Caco-2 (cell line): Measurements from ENCODE around the gene POLD1. TPM values are rescaled to one million over a fixed set of nuclear protein-coding genes. Genes with fewer than 3 reads are reported as not detected.

Source experiments
- BruUV-seq: library from RNA; stranded (reverse); fragments of 400-500 nt; replicated peaks from 2 replicates; lab custom pipeline; 2021; lab: Mats Ljungman, UMichigan
- CTCF ChIA-PET: fragments of 300-600 bp; sonication (Branson Sonifier 250); formaldehyde crosslinking; loops from one replicate; lab custom pipeline; 2022; ENCODE audit warnings: antibody characterized with exemption; lab: Charles Lee
- POLR2A ChIA-PET: fragments of 300-600 bp; sonication (Branson Sonifier 250); formaldehyde crosslinking; loops from one replicate; lab custom pipeline; 2022; ENCODE audit warnings: antibody characterized with exemption; lab: Charles Lee
- DNase-seq, 2 experiments: peaks; one replicate each; pipeline versions ENCODE4 v3.0.0 to v3.0.0-alpha.2; 2020 to 2022
- H3K27me3 ChIP-seq: replicated peaks from 2 replicates; pipeline ENCODE4 v1.6.0; 2011; ENCODE audit warnings: low read length; ENCODE audit not compliant: control insufficient read depth, insufficient read depth
- H3K36me3 ChIP-seq: 2 replicates; pipeline ENCODE4 v1.5.1; 2011; ENCODE audit warnings: low read length; ENCODE audit not compliant: control insufficient read depth, insufficient read depth
- H3K4me1 ChIP-seq: fragments of 250-450 bp; sonication (Bioruptor Pico); 2 replicates; pipeline ENCODE4 v1.5.1; 2020; ENCODE audit warnings: mild to moderate bottlenecking
- H3K4me3 ChIP-seq: 2 replicates; pipeline ENCODE4 v1.5.1; 2011; ENCODE audit warnings: low read depth, mild to moderate bottlenecking, control low read depth, low read length
- H3K9me3 ChIP-seq: fragments of 250-450 bp; sonication (Bioruptor Pico); 2 replicates; pipeline ENCODE4 v1.5.1; 2020; ENCODE audit warnings: mild to moderate bottlenecking, moderate library complexity
- H3K27ac Mint-ChIP-seq: one replicate; pipeline ENCODE4 v1.8.0; 2022; ENCODE audit warnings: mixed read lengths; ENCODE audit not compliant: unreplicated experiment
- H3K27me3 Mint-ChIP-seq: one replicate; pipeline ENCODE4 v1.8.0; 2022; ENCODE audit warnings: mixed read lengths; ENCODE audit not compliant: insufficient read depth, unreplicated experiment
- H3K36me3 Mint-ChIP-seq: one replicate; pipeline ENCODE4 v1.8.0; 2022; ENCODE audit warnings: mild to moderate bottlenecking, mixed read lengths; ENCODE audit not compliant: insufficient read depth, unreplicated experiment
- H3K4me1 Mint-ChIP-seq: one replicate; pipeline ENCODE4 v1.8.0; 2022; ENCODE audit warnings: low read depth, mixed read lengths; ENCODE audit not compliant: unreplicated experiment
- H3K4me3 Mint-ChIP-seq: one replicate; pipeline ENCODE4 v1.8.0; 2022; ENCODE audit warnings: mild to moderate bottlenecking, moderate library complexity, mixed read lengths; ENCODE audit not compliant: unreplicated experiment
- H3K9me3 Mint-ChIP-seq: one replicate; pipeline ENCODE4 v1.8.0; 2022; ENCODE audit warnings: mixed read lengths; ENCODE audit not compliant: unreplicated experiment
- CTCF ChIP-seq, 2 experiments: fragments of 200-600 bp in 1 of 2; IDR thresholded peaks; 1 replicate in 1 of 2; 2 replicates in 1 of 2; pipeline versions ENCODE4 v1.5.1 to v1.8.0; 2011 to 2022; ENCODE audit warnings: antibody characterized with exemption in 1 of 2, control low read depth in 1 of 2, inconsistent platforms in 1 of 2, low read depth in 1 of 2, low read length in 1 of 2, mild to moderate bottlenecking in 1 of 2, moderate library complexity in 1 of 2; ENCODE audit not compliant: insufficient read depth in 1 of 2, severe bottlenecking in 1 of 2, unreplicated experiment in 1 of 2
- intact Hi-C: fragments of 100-400 bp; cut with micrococcal nuclease; formaldehyde crosslinking; loops from one replicate; pipeline ENCODE4 v1.10.0; 2022; ENCODE audit not compliant: unreplicated experiment
- total RNA-seq: library from RNA; stranded (reverse); gene quantifications from 2 replicates; pipeline ENCODE4 v1.2.3, GENCODE V29; 2022

Gene POLD1
- total RNA-seq, 1 experiment from 2014 or later = 128 TPM

- ChIA-PET CTCF (interaction anchor here (1.9 kb wide), 1 partner anchor 11 kb away, joined by 6 read pairs; no protein-coding TSS in a partner anchor), POLR2A (no interaction called here)
- no TSS peak for BruUV-seq
- no peaks in the 10 kb centered on the region for H3K9me3 ChIP-seq
- H3K27me3 ChIP-seq = no peaks in the 10 kb centered on the region
- no peaks in the 10 kb centered on the region for H3K4me1 ChIP-seq
- no peak overlapping the region for H3K4me3 ChIP-seq
- peaks cover 4% of the 10 kb centered on the region for H3K9me3 Mint-ChIP-seq
- no peaks in the 10 kb centered on the region for H3K36me3 ChIP-seq
- DNase-seq = no peak
- H3K27ac Mint-ChIP-seq = no peak overlapping the region
- no peak for TF ChIP-seq CTCF (IDR thresholded peaks at IDR 0.05; ENCODE audit: insufficient read depth in 1 of 2, low read depth in 1 of 2, low read length in 1 of 2, severe bottlenecking in 1 of 2, unreplicated experiment in 1 of 2)
- H3K27me3 Mint-ChIP-seq = no peaks in the 10 kb centered on the region
- H3K36me3 Mint-ChIP-seq = peaks cover 5% of the 10 kb centered on the region
- no peak overlapping the region for H3K4me3 Mint-ChIP-seq
- H3K4me1 Mint-ChIP-seq = no peaks in the 10 kb centered on the region
- intact Hi-C loops = no loop called here
These were observed 65.2 kb downstream of the POLD1 start for GRCh38 chr19:50449236-50449899.

GRCh38 chr19:50450369-50451222 lies 66.4 kb downstream of the POLD1 start:
- Mint-ChIP-seq H3K36me3 (peaks cover 3% of the 10 kb centered on the region), H3K4me1 (no peaks in the 10 kb centered on the region), H3K27ac (no peak overlapping the region), H3K9me3 (peaks cover 3% of the 10 kb centered on the region), H3K27me3 (no peaks in the 10 kb centered on the region), H3K4me3 (no peak overlapping the region)
- POLR2A ChIA-PET = no interaction called here
- Histone ChIP-seq H3K36me3 (no peaks in the 10 kb centered on the region), H3K9me3 (no peaks in the 10 kb centered on the region), H3K27me3 (no peaks in the 10 kb centered on the region), H3K4me3 (no peak overlapping the region), H3K4me1 (no peaks in the 10 kb centered on the region)
- no peak for DNase-seq
- intact Hi-C loops = no loop called here
- CTCF ChIA-PET = interaction anchor here (1.9 kb wide), 1 partner anchor 10 kb away, joined by 6 read pairs; no protein-coding TSS in a partner anchor
- no TSS peak for BruUV-seq
- no peak for TF ChIP-seq CTCF (IDR thresholded peaks at IDR 0.05; ENCODE audit: insufficient read depth in 1 of 2, low read depth in 1 of 2, low read length in 1 of 2, severe bottlenecking in 1 of 2, unreplicated experiment in 1 of 2)

- no peak overlapping the region for H3K27ac Mint-ChIP-seq
- H3K36me3 Mint-ChIP-seq = no peaks in the 10 kb centered on the region
These were observed 67.0 kb downstream of the POLD1 start for GRCh38 chr19:50451223-50451534.

More at GRCh38 chr19:50451223-50451534, 67.0 kb downstream of the POLD1 start:
- DNase-seq = no peak
- H3K27me3 ChIP-seq = no peaks in the 10 kb centered on the region
- no peaks in the 10 kb centered on the region for H3K36me3 ChIP-seq
- H3K9me3 ChIP-seq = no peaks in the 10 kb centered on the region
- Mint-ChIP-seq H3K4me1 (no peaks in the 10 kb centered on the region), H3K9me3 (peaks cover 9% of the 10 kb centered on the region), H3K4me3 (no peak overlapping the region), H3K27me3 (no peaks in the 10 kb centered on the region)
- no TSS peak for BruUV-seq
- POLR2A ChIA-PET = no interaction called here
- H3K4me1 ChIP-seq = no peaks in the 10 kb centered on the region
- H3K4me3 ChIP-seq = no peak overlapping the region
- intact Hi-C loops = no loop called here
- CTCF ChIA-PET = interaction anchor here (1.9 kb wide), 1 partner anchor 9 kb away, joined by 6 read pairs; no protein-coding TSS in a partner anchor
- no peak for TF ChIP-seq CTCF (IDR thresholded peaks at IDR 0.05; ENCODE audit: insufficient read depth in 1 of 2, low read depth in 1 of 2, low read length in 1 of 2, severe bottlenecking in 1 of 2, unreplicated experiment in 1 of 2)
